HG03175 (cell line): ENCODE results near the gene LENG8.
"Not testable (repeated sequence)": the region's sequence is repeated elsewhere in the genome, so short reads cannot be mapped to it uniquely, and the experiment has no call there.

ENCODE experiments used
- ATAC-seq: cut with Tn5 transposase; IDR thresholded peaks from one replicate; pipeline ENCODE4 v1.9.1; 2021; ENCODE audit warnings: mild to moderate bottlenecking, moderate library complexity; ENCODE audit not compliant: unreplicated experiment

Gene LENG8

DNA sequence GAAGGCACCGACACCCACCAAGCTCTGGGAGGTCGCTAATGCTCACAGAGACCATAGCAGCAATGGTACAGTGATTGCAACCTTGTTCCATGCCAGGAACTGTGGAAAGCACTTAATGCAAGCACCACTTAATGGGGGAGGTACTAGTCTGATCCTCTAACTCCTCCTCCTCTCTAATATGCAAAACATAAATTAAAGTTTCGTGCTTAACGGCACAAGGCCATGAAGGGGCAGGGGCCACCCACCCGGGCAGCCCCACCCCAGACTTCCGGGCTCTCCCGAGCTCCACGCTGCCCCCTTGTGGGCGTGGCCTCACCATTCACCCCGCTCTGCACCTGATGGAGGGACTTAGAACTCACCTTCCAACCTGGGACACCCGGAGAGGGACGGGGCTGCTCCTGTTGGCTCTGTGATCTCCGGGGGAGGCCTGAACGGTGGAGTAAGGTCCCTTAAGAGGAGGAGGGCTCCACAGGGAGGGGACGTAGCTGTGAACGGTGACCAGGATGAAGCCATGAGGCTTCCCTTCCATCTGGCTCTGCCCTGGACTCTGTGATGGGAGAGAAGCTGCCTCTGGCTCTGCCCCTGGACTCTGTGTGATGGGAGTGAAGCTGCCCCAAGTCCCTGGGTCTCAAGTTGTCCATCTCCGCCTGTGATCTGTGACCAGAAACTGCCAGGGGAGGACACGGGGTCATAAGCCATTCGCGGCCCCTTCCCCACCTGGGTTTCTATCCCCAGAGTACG lies 60.4 kb downstream of the LENG8 start:
- ATAC-seq = not testable (repeated sequence)
